GM12891 (cell line): ENCODE measurements around the gene CELA3A.
A peak's percentile ranks its signal among the peaks of the same experiment; 100 is the strongest.

Experiments used
- DNase-seq: peaks from one replicate; pipeline ENCODE4 v3.0.0; 2011; ENCODE audit warnings: low spot score; ENCODE audit not compliant: insufficient read length
- FAIRE-seq: peaks from 2 replicates; lab custom pipeline; 2011; peaks lifted over from hg19 to GRCh38; lab: Jason Lieb, UNC
- PAX5 ChIP-seq: IDR thresholded peaks from 2 replicates; pipeline ENCODE4 v1.6.1; 2011; ENCODE audit warnings: low read length, moderate library complexity, mild to moderate bottlenecking; ENCODE audit not compliant: insufficient read depth, severe bottlenecking
- POLR2A ChIP-seq: IDR thresholded peaks from 2 replicates; pipeline ENCODE4 v1.6.1; 2011; ENCODE audit warnings: low read depth, low read length, control low read depth
- POLR2AphosphoS5 ChIP-seq: IDR thresholded peaks from 2 replicates; pipeline ENCODE4 v1.6.1; 2011; ENCODE audit warnings: low read depth, low read length, control low read depth
- POU2F2 ChIP-seq: IDR thresholded peaks from 2 replicates; pipeline ENCODE4 v1.6.1; 2011; ENCODE audit warnings: low read depth, mild to moderate bottlenecking, control low read depth, low read length, moderate library complexity
- SPI1 ChIP-seq: IDR thresholded peaks from 2 replicates; pipeline ENCODE4 v1.6.1; 2011; ENCODE audit warnings: low read depth, low read length, control low read depth
- TAF1 ChIP-seq: IDR thresholded peaks from 2 replicates; pipeline ENCODE4 v1.6.1; 2011; ENCODE audit warnings: low read depth, low read length, control low read depth

CELA3A gene

DNA sequence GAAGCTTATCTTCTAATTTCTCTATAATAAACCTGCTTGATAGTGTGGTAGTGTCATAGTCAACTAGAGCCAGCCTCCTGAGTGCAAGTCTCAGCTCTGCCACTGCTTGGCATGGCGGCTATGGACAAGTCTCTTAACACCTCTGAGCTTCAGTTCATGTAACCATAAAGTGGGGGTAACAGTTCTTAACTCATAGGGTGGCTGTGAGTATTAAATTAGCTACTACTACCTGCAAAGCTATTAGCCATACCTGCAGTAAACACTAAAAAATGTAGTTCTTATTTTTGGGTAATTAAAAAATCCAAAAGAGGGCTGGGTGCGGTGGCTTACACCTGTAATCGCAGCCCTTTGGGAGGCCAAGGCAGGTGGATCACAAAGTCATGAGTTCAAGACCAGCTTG lies 48.9 kb downstream of the CELA3A start:
- DNase-seq (no peak), FAIRE-seq (no peak)
- TF ChIP-seq TAF1 (no peak), POLR2AphosphoS5 (no peak), SPI1 (no peak), POU2F2 (no peak), PAX5 (no peak), POLR2A (no peak)

GRCh38 chr1:22051607-22052114 lies 50.2 kb downstream of the CELA3A start:
- DNase-seq (no peak), FAIRE-seq (no peak)
- TF ChIP-seq PAX5 (no peak), POLR2AphosphoS5 (no peak), SPI1 (no peak), POU2F2 (no peak), TAF1 (no peak), POLR2A (no peak)

GRCh38 chr1:22052115-22053016 lies 50.9 kb downstream of the CELA3A start, which contains the start of gene CDC42:
Gene CDC42 (plus strand): TSS chr1:22052709. CDS start chr1:22078479, 25,770 bp downstream.
- FAIRE-seq (peak; percentile 93), DNase-seq (peak; percentile 79)
- no peak for TF ChIP-seq PAX5
- peak; percentile 76; the same call in 1 of the 2 replicates for TF ChIP-seq POU2F2
- peak; percentile 87 for TF ChIP-seq SPI1
- peak; percentile 91 for TF ChIP-seq TAF1
- TF ChIP-seq POLR2AphosphoS5 = peak; percentile 98
- peak; percentile 96 for TF ChIP-seq POLR2A

- TF ChIP-seq POLR2A (peak; percentile 53; the same call in 1 of the 2 replicates), POU2F2 (no peak), TAF1 (0 out of 2 replicates have a peak, but pooled peaks have one; percentile 23)
- FAIRE-seq = peak; percentile 43
- DNase-seq = peak; percentile 30
Measured at GRCh38 chr1:22053017-22053860, 51.8 kb downstream of the CELA3A start.

GRCh38 chr1:22053861-22054770 lies 52.7 kb downstream of the CELA3A start:
- FAIRE-seq = peak; percentile 31
- DNase-seq = no peak

GRCh38 chr1:22055463-22055862 lies 54.0 kb downstream of the CELA3A start:
- TF ChIP-seq POLR2A = no peak
- TF ChIP-seq TAF1 = no peak
- no peak for TF ChIP-seq POU2F2
- TF ChIP-seq POLR2AphosphoS5 = no peak
- TF ChIP-seq SPI1 = no peak
- no peak for TF ChIP-seq PAX5
- FAIRE-seq (no peak), DNase-seq (no peak)

More at GRCh38 chr1:22053861-22054770, 52.7 kb downstream of the CELA3A start:
- no peak for TF ChIP-seq SPI1
- TF ChIP-seq TAF1 = no peak
- TF ChIP-seq PAX5 = no peak
- no peak for TF ChIP-seq POLR2A
- TF ChIP-seq POU2F2 = no peak
- TF ChIP-seq POLR2AphosphoS5 = no peak

DNA sequence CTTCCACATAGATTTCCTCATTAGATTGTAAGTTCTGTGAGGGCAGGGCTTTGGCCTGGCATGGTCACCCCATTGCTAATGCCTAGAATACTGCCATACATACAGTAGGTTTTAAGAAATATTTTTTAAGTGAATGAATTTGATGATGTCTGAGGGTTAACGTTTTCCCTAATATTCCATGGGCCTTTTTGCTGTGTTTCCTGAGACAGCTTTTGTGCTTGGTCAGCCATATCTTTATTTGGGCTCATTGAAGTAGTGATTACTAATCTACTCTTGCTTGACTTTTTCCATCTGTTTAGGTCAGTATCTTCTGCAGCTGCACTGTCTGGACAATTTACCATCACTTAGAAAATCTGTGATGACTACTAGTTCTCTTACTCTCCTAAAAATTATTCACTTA lies 54.6 kb downstream of the CELA3A start:
- no peak for FAIRE-seq
- TF ChIP-seq PAX5 = no peak
- peak; percentile 30; the same call in 1 of the 2 replicates for TF ChIP-seq POLR2AphosphoS5
- no peak for DNase-seq

DNA sequence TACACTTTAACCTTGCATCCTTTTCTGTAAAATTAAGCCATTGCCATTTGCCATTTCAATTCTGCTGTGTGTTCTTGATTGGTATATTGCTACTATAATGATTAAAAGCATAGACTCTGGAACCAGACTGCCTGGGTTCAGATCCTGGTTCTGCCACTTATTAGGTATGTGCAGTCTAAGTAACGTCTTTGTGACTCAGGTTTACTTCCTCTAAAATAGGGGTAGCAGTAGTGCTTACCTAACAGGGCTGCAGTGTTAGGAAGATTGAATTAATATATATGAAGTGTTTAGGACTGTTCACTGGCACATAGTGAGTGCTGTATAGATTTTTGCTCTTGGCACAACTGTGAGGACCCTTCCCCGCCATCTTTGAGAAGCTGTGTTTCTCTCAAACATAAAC lies 55.5 kb downstream of the CELA3A start:
- DNase-seq = no peak
- TF ChIP-seq TAF1 (no peak), SPI1 (no peak), PAX5 (no peak), POU2F2 (no peak), POLR2A (no peak), POLR2AphosphoS5 (no peak)
- no peak for FAIRE-seq

DNA sequence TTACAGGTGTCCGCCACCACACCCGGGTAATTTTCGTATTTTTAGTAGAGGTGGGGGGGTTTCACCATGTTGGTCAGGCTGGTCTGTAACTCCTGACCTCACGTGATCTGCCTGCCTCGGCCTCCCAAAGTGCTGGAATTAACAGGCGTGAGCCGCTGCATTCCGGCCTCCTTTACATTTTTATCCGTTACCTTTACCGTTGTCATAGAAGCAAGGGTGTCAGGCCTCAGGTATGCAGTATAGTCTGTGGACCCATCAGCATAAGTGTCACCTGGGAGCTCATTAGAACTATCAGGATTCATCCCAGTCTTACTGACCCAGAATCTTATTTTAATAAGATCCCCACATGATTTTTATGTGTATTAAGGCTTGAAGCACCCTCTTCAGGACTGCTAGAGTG lies 56.4 kb downstream of the CELA3A start:
- DNase-seq (no peak), FAIRE-seq (no peak)
- TF ChIP-seq POLR2AphosphoS5 (no peak), SPI1 (no peak), PAX5 (no peak), TAF1 (no peak), POU2F2 (no peak), POLR2A (no peak)
